ENCODE measurements around the gene SAXO2.
A peak's percentile ranks its signal among the peaks of the same experiment; 100 is the strongest.
"Not testable (repeated sequence)": the region's sequence is repeated elsewhere in the genome, so short reads cannot be mapped to it uniquely, and the experiment has no call there.

Gene SAXO2

GRCh38 chr15:82288202-82288601, 25.6 kb downstream of the SAXO2 start:
- DNase-seq, result not testable (repeated sequence)

DNA sequence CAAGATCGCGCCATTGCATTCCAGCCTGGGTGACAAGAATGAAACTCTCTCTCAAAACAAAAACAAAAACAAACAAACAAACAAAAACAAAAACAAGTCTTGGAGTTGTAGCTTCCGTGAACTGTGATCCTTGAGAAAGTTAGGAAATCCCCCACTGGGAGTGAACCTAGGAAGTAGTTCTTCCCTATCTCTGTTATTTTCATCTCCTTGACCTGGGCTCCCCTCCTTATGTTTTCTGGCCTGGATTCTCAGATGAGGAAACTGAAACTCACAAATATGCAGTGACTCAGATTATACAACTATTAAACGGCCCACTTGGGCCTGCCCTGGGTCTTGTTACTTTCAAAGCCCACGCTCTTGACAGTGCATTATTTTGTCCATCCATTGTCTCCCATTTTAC, 29.7 kb downstream of the SAXO2 start:
- no peak for DNase-seq

DNA sequence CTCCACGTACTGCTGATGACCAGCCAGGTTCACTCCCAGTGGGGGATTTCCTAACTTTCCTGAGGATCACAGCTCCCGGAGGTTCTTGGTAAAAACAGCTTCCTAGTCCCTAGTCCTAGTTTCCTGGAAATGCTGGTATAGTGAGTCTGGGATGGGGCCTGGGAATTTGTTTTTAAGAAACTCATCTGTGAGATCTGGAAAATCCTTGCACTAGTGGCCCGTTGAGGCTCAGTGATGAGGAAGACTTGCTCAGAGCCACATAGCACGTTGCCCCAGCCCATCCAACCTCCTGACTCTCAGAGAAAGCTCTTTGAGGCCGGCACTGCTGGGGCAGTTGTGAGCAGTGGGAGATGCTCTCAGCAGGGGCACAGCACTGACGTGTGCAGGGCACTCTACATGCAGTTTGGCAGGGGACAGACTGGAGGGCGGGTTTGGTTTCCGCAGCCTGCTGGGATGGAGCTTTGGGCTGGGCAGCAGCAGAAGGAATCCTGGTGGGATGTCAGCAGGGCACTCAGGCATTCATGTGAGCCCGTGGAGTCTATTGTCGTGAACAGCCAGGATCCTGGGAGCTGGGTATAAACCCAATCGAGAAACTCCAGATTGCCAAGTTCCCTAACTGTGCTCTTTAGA, 31.6 kb downstream of the SAXO2 start:
- DNase-seq, result no peak

GRCh38 chr15:82297546-82297945, 34.9 kb downstream of the SAXO2 start:
- no peak for DNase-seq

DNA sequence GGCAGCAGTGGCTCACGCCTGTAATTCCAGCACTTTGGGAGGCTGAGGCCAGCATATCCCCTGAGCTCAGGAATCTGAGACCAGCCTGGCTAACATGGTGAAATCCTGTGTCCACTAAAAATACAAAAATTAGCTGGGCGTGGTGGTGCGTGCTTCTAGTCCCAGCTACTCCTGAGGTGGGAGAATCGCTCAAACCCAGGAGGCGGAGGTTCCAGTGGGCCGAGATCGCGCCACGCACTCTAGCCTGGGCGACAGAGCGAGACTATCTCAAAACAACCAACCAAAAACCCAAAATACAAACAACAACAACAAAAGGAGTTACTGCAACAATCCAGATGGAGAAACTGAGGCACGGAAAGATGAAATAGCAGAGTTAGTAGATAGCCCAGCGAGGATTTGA, 35.4 kb downstream of the SAXO2 start:
- no peak for DNase-seq

- DNase-seq, result peak; percentile 52
These were observed 35.9 kb downstream of the SAXO2 start for GRCh38 chr15:82298520-82298919.

DNA sequence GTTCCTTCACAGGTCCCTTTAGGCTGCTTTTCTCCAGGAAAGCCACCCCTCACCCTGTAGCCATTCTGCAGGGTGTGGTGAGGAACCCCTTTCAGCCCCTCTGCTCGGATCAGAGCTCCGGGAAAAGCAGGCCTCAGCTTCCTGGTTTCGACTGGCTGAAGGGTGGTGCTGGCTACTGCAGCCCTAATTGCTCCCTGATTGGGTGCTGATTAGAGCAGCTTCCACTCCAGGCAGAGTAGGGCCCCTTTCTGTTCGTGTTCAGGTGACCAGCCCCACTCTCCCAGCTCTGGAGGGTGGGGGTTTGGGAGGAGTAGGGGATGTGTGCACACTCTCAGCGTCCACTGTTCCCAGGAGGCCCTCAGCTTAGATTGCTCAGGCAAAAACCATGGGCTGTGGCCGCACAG, 36.9 kb downstream of the SAXO2 start:
- not testable (repeated sequence) for DNase-seq

DNA sequence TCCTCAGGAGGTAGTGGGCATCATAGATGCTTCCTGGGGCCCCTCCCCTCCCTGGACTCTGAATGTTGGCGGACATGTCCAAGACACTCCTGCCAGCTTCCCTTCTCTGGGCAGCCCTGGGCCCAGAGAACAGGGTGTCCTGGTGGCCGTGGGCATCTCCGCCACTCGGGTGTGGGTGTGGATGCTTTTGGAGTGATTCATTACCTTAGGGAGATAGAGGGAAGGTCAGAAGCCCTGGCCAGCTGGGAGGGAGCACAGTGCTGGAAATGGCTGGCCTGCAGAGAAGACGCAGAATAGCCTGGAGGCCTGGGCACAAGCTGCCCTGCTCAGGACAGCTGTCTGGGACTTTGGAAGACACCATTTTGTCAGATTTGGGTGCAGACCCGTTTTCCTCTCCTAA, 37.7 kb downstream of the SAXO2 start:
- DNase-seq, result not testable (repeated sequence)

DNA sequence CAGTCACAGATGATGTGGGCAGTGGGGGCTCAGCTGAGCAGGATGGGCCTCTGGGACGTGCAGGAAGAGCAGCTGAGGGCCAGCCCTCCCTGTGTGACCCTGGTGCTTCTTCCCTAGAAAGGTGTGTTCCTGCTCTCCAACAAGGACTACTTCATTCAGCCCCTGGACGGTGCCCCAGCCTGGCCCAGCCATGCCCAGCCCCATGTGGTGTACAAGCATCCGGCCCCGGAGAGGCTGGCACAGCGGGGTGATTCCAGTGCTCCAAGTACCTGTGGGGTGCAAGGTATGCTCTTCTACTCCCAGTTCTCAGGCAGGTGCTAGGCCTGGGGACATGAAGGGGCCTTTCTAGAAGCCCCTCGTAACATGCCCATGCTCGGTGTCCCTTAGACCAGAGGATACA, 38.3 kb downstream of the SAXO2 start:
- no peak for DNase-seq

- DNase-seq, result no peak
These were observed 38.8 kb downstream of the SAXO2 start for GRCh38 chr15:82301296-82302016.

- DNase-seq, result no peak
These were observed 41.5 kb downstream of the SAXO2 start for GRCh38 chr15:82303956-82304777.

GRCh38 chr15:82304778-82305090, 42.1 kb downstream of the SAXO2 start:
- DNase-seq, result no peak

DNA sequence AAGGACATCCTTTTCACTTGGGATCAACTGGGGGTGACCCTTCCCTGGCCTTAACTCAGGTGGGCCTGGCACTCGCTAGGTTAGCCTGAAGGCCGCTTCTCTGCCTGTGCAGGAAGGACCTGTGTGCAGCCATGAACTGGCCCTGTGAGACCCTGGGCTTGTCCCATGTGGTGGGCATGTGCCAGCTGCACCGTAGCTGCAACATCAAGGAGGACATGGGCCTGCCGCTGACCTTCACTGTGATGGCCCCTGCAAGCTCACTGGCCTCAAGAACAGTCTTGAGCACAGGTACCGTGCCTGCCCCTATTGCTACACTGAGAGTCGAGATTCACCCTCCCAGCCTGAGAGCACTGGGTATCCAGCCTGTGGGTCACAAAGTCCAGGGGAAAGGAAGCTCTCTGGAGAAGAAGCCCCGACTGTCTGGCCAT, 43.0 kb downstream of the SAXO2 start:
- DNase-seq, result no peak

GRCh38 chr15:82306791-82307713, 44.4 kb downstream of the SAXO2 start:
- DNase-seq, result no peak

GRCh38 chr15:82307714-82308081, 45.1 kb downstream of the SAXO2 start:
- no peak for DNase-seq

- no peak for DNase-seq
These were observed 47.2 kb downstream of the SAXO2 start for GRCh38 chr15:82309802-82310201.

GRCh38 chr15:82311321-82311720, 48.7 kb downstream of the SAXO2 start:
- not testable (repeated sequence) for DNase-seq

GRCh38 chr15:82312586-82313349, 50.1 kb downstream of the SAXO2 start:
- no peak for DNase-seq

DNA sequence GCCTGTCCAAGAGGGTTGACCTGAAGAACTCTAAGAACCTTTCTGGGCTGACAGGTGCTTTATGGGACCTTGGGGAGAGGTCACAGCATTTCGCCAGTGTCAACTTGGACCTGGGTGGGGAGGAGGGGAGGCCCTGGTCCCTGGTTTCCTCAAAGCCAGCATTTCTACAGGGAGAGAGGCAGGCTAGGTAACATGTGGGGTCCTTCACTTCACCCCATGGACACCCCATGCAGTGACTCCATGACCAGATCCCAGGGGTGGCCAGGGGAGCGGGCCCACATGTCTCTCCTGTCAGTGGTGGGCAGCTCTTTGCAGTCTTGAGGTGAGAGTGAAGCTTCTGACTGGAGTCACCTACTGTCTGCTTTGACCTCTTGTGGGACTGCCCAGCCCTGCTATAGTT, 50.8 kb downstream of the SAXO2 start:
- no peak for DNase-seq

DNA sequence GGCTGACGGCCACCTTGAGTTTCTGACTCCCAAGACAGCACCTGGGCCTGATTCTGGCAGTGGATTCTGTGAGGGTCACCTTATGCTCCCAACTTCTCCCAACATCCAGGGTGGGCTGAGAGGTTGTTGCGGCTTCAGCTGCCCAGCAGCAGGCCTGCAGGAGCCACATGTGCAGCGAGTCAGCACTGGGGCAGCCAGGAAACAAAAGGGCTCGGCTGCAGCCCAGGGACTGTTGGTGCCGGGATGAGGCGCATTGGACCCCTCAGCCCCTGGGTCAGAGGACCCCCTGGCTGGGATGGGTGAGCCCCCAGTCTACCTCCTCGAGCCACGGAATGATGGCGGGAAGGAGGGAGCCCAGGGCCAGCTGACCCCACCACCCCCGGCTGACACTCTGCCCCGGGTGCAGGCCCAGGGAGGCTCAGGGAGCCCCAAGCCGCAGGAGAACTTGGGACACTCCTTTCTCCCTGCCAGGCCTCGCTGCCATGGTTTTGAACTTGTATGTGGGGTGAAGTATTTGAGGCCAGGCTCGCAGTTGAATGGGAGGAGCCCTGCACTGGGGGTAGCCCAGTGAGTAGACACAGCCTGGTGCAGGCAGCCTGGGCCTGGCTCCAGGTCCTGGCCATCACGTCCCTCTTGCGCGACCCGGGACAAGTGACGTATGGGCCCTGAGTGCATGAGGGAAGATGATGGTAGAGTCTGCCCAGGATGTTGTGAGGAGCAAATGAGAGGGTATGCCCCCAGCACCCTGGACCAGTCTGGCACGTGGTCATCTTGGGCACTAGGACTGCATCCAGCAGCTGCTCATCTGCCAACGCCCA, 51.5 kb downstream of the SAXO2 start:
- not testable (repeated sequence) for DNase-seq
